Measurements from ENCODE around the gene PPP6R2. TPM values are rescaled to one million over a fixed set of nuclear protein-coding genes. Genes with fewer than 3 reads are reported as not detected.

Gene PPP6R2
- total RNA-seq, 2 experiments from 2014 or later, result 62.3 to 64.5 TPM

DNA sequence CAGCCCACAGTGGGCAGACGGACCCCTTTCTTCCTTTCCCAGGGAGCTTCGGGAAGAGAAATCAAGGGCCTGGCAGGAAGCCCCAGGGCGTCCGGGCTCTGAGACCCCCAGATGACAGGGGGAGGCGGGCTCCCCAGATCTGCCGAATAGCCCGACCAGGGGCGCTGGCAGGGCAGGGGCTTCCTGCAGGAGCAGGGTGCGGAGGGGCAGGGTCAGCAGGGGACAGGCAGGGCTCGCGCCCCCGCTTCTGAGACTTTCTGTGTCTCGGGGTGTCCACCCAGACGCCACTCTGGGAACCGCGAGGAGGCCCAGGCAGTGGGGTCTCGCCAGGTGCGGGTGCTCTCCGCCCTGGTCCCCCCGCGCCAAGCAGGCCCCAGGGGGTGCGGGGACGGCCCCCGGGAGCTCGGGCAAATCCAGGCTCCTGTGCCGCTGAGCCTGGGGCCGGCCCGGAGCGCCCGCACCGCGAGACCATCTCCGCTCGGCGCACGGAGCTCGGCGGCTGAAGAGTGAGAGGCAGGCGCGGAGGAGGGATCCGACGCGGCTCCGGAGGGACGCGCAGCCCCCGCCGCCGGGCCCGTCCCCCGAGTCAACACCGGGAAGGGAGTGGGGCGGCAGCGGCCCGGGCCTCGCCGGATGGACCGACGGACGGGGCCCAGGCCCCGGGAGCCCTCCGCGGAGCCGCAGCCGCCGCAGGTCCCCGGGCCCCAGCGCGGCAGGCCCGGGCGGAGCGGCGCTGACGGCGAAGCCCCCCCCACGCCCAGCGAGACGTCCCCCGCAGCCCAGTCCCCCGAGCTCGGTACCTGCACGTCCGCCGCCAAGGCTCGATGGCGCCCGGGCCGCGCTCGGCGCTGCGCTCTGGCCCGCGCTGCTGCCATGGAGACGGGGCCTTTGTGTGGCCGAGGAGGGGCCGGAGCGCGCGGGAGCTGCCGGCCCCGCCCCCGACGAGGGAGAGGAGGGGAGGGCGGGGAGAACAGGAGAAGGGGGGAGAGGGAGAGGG, 36.1 kb upstream of the PPP6R2 start, which contains the start of gene PLXNB2:
PLXNB2 (minus strand) TSS at position 894 of the 997 bp plus-strand sequence. CDS start 17,062 bp downstream, outside the sequence.
- intact Hi-C loops (cut with micrococcal nuclease; ENCODE audit: unreplicated experiment), result no loop called here
- DNase-seq (ENCODE audit: low spot score), result no peak
- CTCF ChIA-PET (ENCODE audit: unreplicated experiment), result no interaction called here
- H3K36me3 ChIP-seq (ENCODE audit: insufficient read depth, low read length), result no peaks in the 10 kb centered on the region
- no TSS peak for BruUV-seq (replicated peaks)
- H4K20me1 ChIP-seq (ENCODE audit: insufficient read depth, low read length), result no peaks in the 10 kb centered on the region
- POLR2A ChIA-PET, result interaction anchor here (0.6 to 1.5 kb wide), 3 partner anchors 17 to 182 kb away, joined by 3 to 5 read pairs (median 3); no protein-coding TSS in a partner anchor
- TF ChIP-seq CTCF (conservative IDR thresholded peaks at IDR 0.05; ENCODE audit: low read length) (no peak), EZH2phosphoT487 (IDR thresholded peaks at IDR 0.05; ENCODE audit: borderline replicate concordance, low read depth, low read length) (no peak)
- H3K9me3 ChIP-seq (ENCODE audit: low read length), result no peaks in the 10 kb centered on the region
- H3K4me1 ChIP-seq (ENCODE audit: insufficient read depth, low read length, poor library complexity, severe bottlenecking), result peaks cover 73% of the 10 kb centered on the region
- no peaks in the 10 kb centered on the region for H3K79me2 ChIP-seq (ENCODE audit: insufficient read depth, low read depth, low read length)
- H3K4me2 ChIP-seq (ENCODE audit: low read length), result peak within 1 kb of the TSS; percentile 54
- H3K27ac ChIP-seq (ENCODE audit: low read depth, low read length, poor library complexity, severe bottlenecking), result peak within 1 kb of the TSS; percentile 46
- H3K9me2 ChIP-seq (ENCODE audit: insufficient read depth, low read length), result no peaks in the 10 kb centered on the region
- H2AFZ ChIP-seq (ENCODE audit: low read length), result no peak within 1 kb of the TSS
- peak within 1 kb of the TSS; percentile 15 for H3K4me3 ChIP-seq (ENCODE audit: low read depth, low read length, poor library complexity, severe bottlenecking)

GRCh38 chr22:50307890-50308596, 35.1 kb upstream of the PPP6R2 start:
- no peaks in the 10 kb centered on the region for H4K20me1 ChIP-seq (ENCODE audit: insufficient read depth, low read length)
- BruUV-seq (replicated peaks), result no TSS peak
- H3K79me2 ChIP-seq (ENCODE audit: insufficient read depth, low read depth, low read length), result no peaks in the 10 kb centered on the region
- H3K4me2 ChIP-seq (ENCODE audit: low read length), result peak overlapping the region; percentile 54
- H3K9me3 ChIP-seq (ENCODE audit: low read length), result no peaks in the 10 kb centered on the region
- ChIA-PET CTCF (ENCODE audit: unreplicated experiment) (no interaction called here), POLR2A (interaction anchor here (0.6 to 1.4 kb wide), 2 partner anchors 16 to 183 kb away, joined by 3 to 5 read pairs; no protein-coding TSS in a partner anchor)
- no peaks in the 10 kb centered on the region for H3K9me2 ChIP-seq (ENCODE audit: insufficient read depth, low read length)
- no peak overlapping the region for H3K4me3 ChIP-seq (ENCODE audit: low read depth, low read length, poor library complexity, severe bottlenecking)
- intact Hi-C loops (cut with micrococcal nuclease; ENCODE audit: unreplicated experiment), result no loop called here
- no peak for DNase-seq (ENCODE audit: low spot score)
- no peak overlapping the region for H2AFZ ChIP-seq (ENCODE audit: low read length)
- peaks cover 68% of the 10 kb centered on the region for H3K4me1 ChIP-seq (ENCODE audit: insufficient read depth, low read length, poor library complexity, severe bottlenecking)
- no peaks in the 10 kb centered on the region for H3K36me3 ChIP-seq (ENCODE audit: insufficient read depth, low read length)
- TF ChIP-seq EZH2phosphoT487 (IDR thresholded peaks at IDR 0.05; ENCODE audit: borderline replicate concordance, low read depth, low read length) (no peak), CTCF (conservative IDR thresholded peaks at IDR 0.05; ENCODE audit: low read length) (no peak)
- peak overlapping the region; percentile 46 for H3K27ac ChIP-seq (ENCODE audit: low read depth, low read length, poor library complexity, severe bottlenecking)
